Astrocyte of the cerebellum (primary cell): Measurements from ENCODE around the gene MAGOHB.

ENCODE experiments used
- DNase-seq: peaks from one replicate; pipeline ENCODE4 v3.0.0-alpha.2; 2011; ENCODE audit warnings: low read depth
- H3K4me3 ChIP-seq: 2 replicates; pipeline ENCODE4 v1.5.1; 2011; ENCODE audit warnings: mild to moderate bottlenecking, low read depth, low read length, moderate library complexity
- CTCF ChIP-seq: IDR thresholded peaks from 2 replicates; pipeline ENCODE4 v1.5.1; 2012; ENCODE audit warnings: low read length, low read depth, moderate library complexity, mild to moderate bottlenecking; ENCODE audit errors: missing control alignments
- in situ Hi-C: cut with HindIII; loops from 2 replicates; pipeline ENCODE4 v1.10.0; 2017; ENCODE audit warnings: low sequenced_read_pairs

Gene MAGOHB

GRCh38 chr12:10559244-10559643 lies 54.2 kb downstream of the MAGOHB start:
- DNase-seq = no peak
- H3K4me3 ChIP-seq = no peak overlapping the region
- TF ChIP-seq CTCF = no peak
- in situ Hi-C loops = no loop called here

- in situ Hi-C loops = no loop called here
- no peak for TF ChIP-seq CTCF
- H3K4me3 ChIP-seq = no peak overlapping the region
- no peak for DNase-seq
Observed at GRCh38 chr12:10558789-10559188, 54.6 kb downstream of the MAGOHB start.

GRCh38 chr12:10558301-10558700 lies 55.1 kb downstream of the MAGOHB start:
- no peak overlapping the region for H3K4me3 ChIP-seq
- TF ChIP-seq CTCF = no peak
- DNase-seq = no peak
- in situ Hi-C loops = no loop called here

GRCh38 chr12:10557766-10558165 lies 55.6 kb downstream of the MAGOHB start:
- TF ChIP-seq CTCF = no peak
- H3K4me3 ChIP-seq = no peak overlapping the region
- in situ Hi-C loops = no loop called here
- no peak for DNase-seq

- no peak for TF ChIP-seq CTCF
- DNase-seq = no peak
- in situ Hi-C loops = no loop called here
- H3K4me3 ChIP-seq = no peak overlapping the region
Observed at GRCh38 chr12:10557329-10557728, 56.1 kb downstream of the MAGOHB start.

- DNase-seq = no peak
Observed at GRCh38 chr12:10554756-10555481, 58.5 kb downstream of the MAGOHB start.

More at GRCh38 chr12:10554756-10555481, 58.5 kb downstream of the MAGOHB start:
- no peak for TF ChIP-seq CTCF
- H3K4me3 ChIP-seq = no peak overlapping the region
- in situ Hi-C loops = no loop called here
